SU-DHL-6 (cell line): Measurements from ENCODE around the gene CACNA1C.

Source experiments
- H2AFZ ChIP-seq: fragments of 200-600 bp; sonication (generic); 2 replicates; pipeline ENCODE4 v1.6.1; 2014; ENCODE audit warnings: low read depth, mild to moderate bottlenecking, moderate library complexity, mixed read lengths, antibody characterized with exemption, low read length; ENCODE audit not compliant: severe bottlenecking
- H3F3A ChIP-seq: fragments of 200-600 bp; shearing (Covaris generic); 2 replicates; pipeline ENCODE4 v1.6.0; 2016; ENCODE audit warnings: antibody characterized with exemption, mild to moderate bottlenecking; ENCODE audit not compliant: insufficient read depth
- H3K27ac ChIP-seq: fragments of 200-600 bp; sonication (generic); 2 replicates; pipeline ENCODE4 v1.5.1; 2016; ENCODE audit warnings: low read depth, mild to moderate bottlenecking, low read length, moderate library complexity, mixed read lengths
- H3K27me3 ChIP-seq: fragments of 200-600 bp; sonication (generic), shearing (Covaris generic); 2 replicates; pipeline ENCODE4 v1.6.0; 2014; ENCODE audit warnings: mild to moderate bottlenecking, low read length
- H3K36me3 ChIP-seq: fragments of 200-600 bp; sonication (generic); 2 replicates; pipeline ENCODE4 v1.6.1; 2014; ENCODE audit warnings: mild to moderate bottlenecking, low read length, mixed read lengths
- H3K4me2 ChIP-seq: fragments of 300-600, 200-600 bp; shearing (Covaris generic), sonication (generic); 2 replicates; pipeline ENCODE4 v1.6.0; 2014; ENCODE audit warnings: low read length, low read depth, mild to moderate bottlenecking; ENCODE audit not compliant: poor library complexity, severe bottlenecking
- H3K4me3 ChIP-seq: fragments of 200-600 bp; sonication (generic); 2 replicates; pipeline ENCODE4 v1.5.1; 2014; ENCODE audit warnings: antibody characterized with exemption, low read length, mild to moderate bottlenecking, mixed read lengths; ENCODE audit not compliant: insufficient read depth, poor library complexity, severe bottlenecking
- H3K79me2 ChIP-seq: fragments of 200-600 bp; sonication (generic); 2 replicates; pipeline ENCODE4 v1.6.1; 2014; ENCODE audit warnings: mild to moderate bottlenecking, low read length, moderate library complexity; ENCODE audit not compliant: insufficient read depth
- H3K9ac ChIP-seq: fragments of 200-600 bp; sonication (generic); 2 replicates; pipeline ENCODE4 v1.7.0; 2014; ENCODE audit warnings: mild to moderate bottlenecking, low read length
- H3K9me2 ChIP-seq: fragments of 200-600 bp; sonication (generic); replicated peaks from 2 replicates; pipeline ENCODE4 v1.6.1; 2014; ENCODE audit warnings: low read length; ENCODE audit not compliant: insufficient read depth
- H3K9me3 ChIP-seq: fragments of 200-600 bp; sonication (generic); 2 replicates; pipeline ENCODE4 v1.6.1; 2014; ENCODE audit warnings: low read length, mixed read lengths; ENCODE audit not compliant: insufficient read depth
- H4K20me1 ChIP-seq: fragments of 200-600 bp; sonication (generic); 2 replicates; pipeline ENCODE4 v1.6.1; 2014; ENCODE audit warnings: low read depth, mild to moderate bottlenecking, antibody characterized with exemption, low read length, moderate library complexity, mixed read lengths
- EZH2phosphoT487 ChIP-seq: fragments of 200-600 bp; sonication (generic), shearing (Covaris generic); conservative IDR thresholded peaks from 2 replicates; pipeline ENCODE4 v1.6.1; 2018; ENCODE audit warnings: mild to moderate bottlenecking, antibody characterized with exemption, low read length, moderate library complexity, mixed read lengths
- TF ChIP-seq, protein P1 (sequence below): fragments of 200-600 bp; sonication (generic); IDR thresholded peaks from one replicate; pipeline ENCODE4 v1.5.1; 2017; ENCODE audit warnings: antibody characterized with exemption, mild to moderate bottlenecking, low read length, moderate library complexity; ENCODE audit not compliant: insufficient read depth, poor library complexity, severe bottlenecking

The CACNA1C gene

DNA sequence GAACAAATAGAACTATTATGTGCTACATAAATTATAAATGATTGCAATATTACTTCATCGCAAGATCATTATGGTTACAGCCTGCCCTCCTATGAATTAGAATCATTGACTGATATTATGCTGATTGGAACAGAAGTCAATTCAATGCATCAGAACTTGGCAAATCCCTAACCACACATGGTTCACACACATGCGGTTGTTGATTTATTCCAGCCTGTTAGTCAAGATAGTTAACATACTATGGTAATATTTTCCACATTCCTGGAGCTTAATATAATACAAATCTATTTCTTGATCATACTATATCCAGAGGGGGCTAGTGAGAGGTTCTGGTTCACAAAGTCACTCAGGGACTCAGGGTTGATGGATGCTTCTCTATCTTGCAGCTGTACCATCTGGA, 9.7 kb upstream of the CACNA1C start:
- H4K20me1 ChIP-seq, result no peaks in the 10 kb centered on the region
- no peak overlapping the region for H3K4me3 ChIP-seq
- no peak overlapping the region for H3K4me2 ChIP-seq
- no peaks in the 10 kb centered on the region for H3K79me2 ChIP-seq
- H3F3A ChIP-seq, result no peaks in the 10 kb centered on the region
- H3K9me2 ChIP-seq, result no peaks in the 10 kb centered on the region
- no peak overlapping the region for H3K27ac ChIP-seq
- no peaks in the 10 kb centered on the region for H3K27me3 ChIP-seq
- no peaks in the 10 kb centered on the region for H3K9me3 ChIP-seq
- H2AFZ ChIP-seq, result no peak overlapping the region
- TF ChIP-seq, protein P1, sequence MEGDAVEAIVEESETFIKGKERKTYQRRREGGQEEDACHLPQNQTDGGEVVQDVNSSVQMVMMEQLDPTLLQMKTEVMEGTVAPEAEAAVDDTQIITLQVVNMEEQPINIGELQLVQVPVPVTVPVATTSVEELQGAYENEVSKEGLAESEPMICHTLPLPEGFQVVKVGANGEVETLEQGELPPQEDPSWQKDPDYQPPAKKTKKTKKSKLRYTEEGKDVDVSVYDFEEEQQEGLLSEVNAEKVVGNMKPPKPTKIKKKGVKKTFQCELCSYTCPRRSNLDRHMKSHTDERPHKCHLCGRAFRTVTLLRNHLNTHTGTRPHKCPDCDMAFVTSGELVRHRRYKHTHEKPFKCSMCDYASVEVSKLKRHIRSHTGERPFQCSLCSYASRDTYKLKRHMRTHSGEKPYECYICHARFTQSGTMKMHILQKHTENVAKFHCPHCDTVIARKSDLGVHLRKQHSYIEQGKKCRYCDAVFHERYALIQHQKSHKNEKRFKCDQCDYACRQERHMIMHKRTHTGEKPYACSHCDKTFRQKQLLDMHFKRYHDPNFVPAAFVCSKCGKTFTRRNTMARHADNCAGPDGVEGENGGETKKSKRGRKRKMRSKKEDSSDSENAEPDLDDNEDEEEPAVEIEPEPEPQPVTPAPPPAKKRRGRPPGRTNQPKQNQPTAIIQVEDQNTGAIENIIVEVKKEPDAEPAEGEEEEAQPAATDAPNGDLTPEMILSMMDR, result no peak
- TF ChIP-seq EZH2phosphoT487, result no peak
- H3K36me3 ChIP-seq, result no peaks in the 10 kb centered on the region
- no peak overlapping the region for H3K9ac ChIP-seq

DNA sequence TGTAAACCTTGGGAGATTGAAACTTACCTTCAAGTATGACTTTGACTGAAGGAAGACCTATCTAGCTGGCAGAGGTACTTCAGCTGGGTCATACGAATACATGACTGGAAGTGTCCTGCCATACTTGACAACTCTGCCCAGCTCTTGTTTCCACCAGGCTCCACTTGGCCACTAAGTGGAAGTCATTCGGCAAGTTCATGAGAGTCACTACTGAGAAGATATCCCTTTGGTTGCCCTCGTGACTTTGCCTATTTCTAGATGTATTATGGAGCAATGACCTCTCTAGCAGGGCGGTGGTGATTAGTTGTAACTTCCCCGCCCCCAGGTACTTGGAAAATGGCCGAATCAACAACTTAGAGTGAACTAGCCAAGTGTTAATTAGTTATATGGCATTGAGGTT, 8.6 kb upstream of the CACNA1C start:
- Histone ChIP-seq H2AFZ (no peak overlapping the region), H3K9me3 (no peaks in the 10 kb centered on the region), H3K79me2 (no peaks in the 10 kb centered on the region), H3K4me2 (no peak overlapping the region), H3K9ac (no peak overlapping the region), H4K20me1 (no peaks in the 10 kb centered on the region), H3K27ac (no peak overlapping the region), H3K9me2 (no peaks in the 10 kb centered on the region), H3K4me3 (no peak overlapping the region), H3F3A (no peaks in the 10 kb centered on the region), H3K36me3 (no peaks in the 10 kb centered on the region), H3K27me3 (no peaks in the 10 kb centered on the region)
- TF ChIP-seq, protein P1, result no peak
- TF ChIP-seq EZH2phosphoT487, result no peak

DNA sequence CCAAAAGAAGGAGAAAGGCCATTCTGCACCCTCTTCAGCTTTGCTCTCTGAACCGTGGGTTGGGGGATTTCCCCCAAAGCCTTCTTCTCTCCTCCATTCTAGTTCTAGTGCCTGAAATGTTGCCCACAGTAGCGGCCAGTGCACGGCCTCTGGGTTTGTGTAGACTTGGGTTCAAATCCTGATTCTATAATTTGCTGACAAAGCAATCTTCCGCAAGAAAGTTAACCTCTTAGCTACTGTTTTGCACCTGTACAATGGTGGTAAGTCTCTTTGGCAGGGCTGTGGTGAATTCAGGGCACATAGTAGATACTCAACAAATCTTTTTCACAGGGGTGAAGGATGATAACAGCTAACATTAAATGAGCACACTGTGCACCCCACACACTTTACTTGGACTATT, 5.8 kb upstream of the CACNA1C start:
- Histone ChIP-seq H3K27me3 (no peaks in the 10 kb centered on the region), H3K9me2 (no peaks in the 10 kb centered on the region), H3K9me3 (no peaks in the 10 kb centered on the region), H3K27ac (no peak overlapping the region), H3K4me2 (no peak overlapping the region), H3F3A (no peaks in the 10 kb centered on the region), H3K36me3 (no peaks in the 10 kb centered on the region), H3K4me3 (no peak overlapping the region), H4K20me1 (no peaks in the 10 kb centered on the region), H3K79me2 (no peaks in the 10 kb centered on the region), H2AFZ (no peak overlapping the region), H3K9ac (no peak overlapping the region)
- TF ChIP-seq, protein P1, result no peak
- no peak for TF ChIP-seq EZH2phosphoT487
